ENCODE data around the gene SETBP1. TPM values are rescaled to one million over a fixed set of nuclear protein-coding genes. Genes with fewer than 3 reads are reported as not detected.

Gene SETBP1
- total and polyA plus RNA-seq, 2 of the 4 experiments (the other 2 are of a cell fraction) = 0.19 to 0.36 TPM

GRCh38 chr18:44938720-44939665, 258.3 kb downstream of the SETBP1 start:
- intact Hi-C loops (cut with micrococcal nuclease) = no loop called here
- no peak overlapping the region for H2AFZ ChIP-seq (replicated peaks; ENCODE audit: low read length, poor library complexity)
- H4K5ac ChIP-seq (ENCODE audit: low read depth, low read length) = no peak overlapping the region
- H2BK20ac ChIP-seq (ENCODE audit: low read depth, low read length) = no peak overlapping the region
- H3K9me3 ChIP-seq (ENCODE audit: control insufficient read depth, insufficient read depth, low read length) = no peaks in the 10 kb centered on the region
- no peak for ATAC-seq (ENCODE audit: low read depth)
- H3K56ac ChIP-seq (ENCODE audit: extremely low read depth, insufficient read depth, low read length) = no peak overlapping the region
- no peak overlapping the region for H3K4me2 ChIP-seq (ENCODE audit: low read depth, low read length)
- BruUV-seq (replicated peaks) = no TSS peak
- TF ChIP-seq POLR2A (IDR thresholded peaks at IDR 0.05; ENCODE audit: low read depth, low read length) (no peak), RAD21 (IDR thresholded peaks at IDR 0.05; ENCODE audit: low read length) (no peak), USF2 (IDR thresholded peaks at IDR 0.05; ENCODE audit: low read depth, low read length) (no peak), MXI1 (IDR thresholded peaks at IDR 0.05; ENCODE audit: borderline replicate concordance, low read depth, low read length) (no peak), CEBPB (IDR thresholded peaks at IDR 0.05; ENCODE audit: low read depth, low read length) (no peak), RCOR1 (IDR thresholded peaks at IDR 0.05; ENCODE audit: insufficient replicate concordance, low read length) (no peak), CTCF (conservative IDR thresholded peaks at IDR 0.05; ENCODE audit: low read depth, low read length) (no peak), FOS (IDR thresholded peaks at IDR 0.05; ENCODE audit: low read depth, low read length) (no peak), SMC3 (IDR thresholded peaks at IDR 0.05; ENCODE audit: low read depth, low read length) (no peak)
- in situ Hi-C loops (cut with MboI; ENCODE audit: low sequenced_read_pairs) = no loop called here
- dilution Hi-C loops (cut with HindIII; ENCODE audit: low sequenced_read_pairs, unreplicated experiment) = no loop called here
- no peak overlapping the region for H3K4ac ChIP-seq (ENCODE audit: low read depth, low read length)
- H3K27ac ChIP-seq (ENCODE audit: insufficient read depth, low read length) = no peak overlapping the region
- CTCF ChIA-PET = no interaction called here
- WGBS, 2 experiments (ENCODE audit: extremely low coverage in 2 of 2, insufficient read length in 1 of 2) = 60% methylated on average over 1 of the region's 5 CpGs; no CpG with 5 or more reads in 1 of the 2 experiments
- no peak overlapping the region for H4K8ac ChIP-seq (ENCODE audit: low read depth in 2 of 2, low read length in 2 of 2)
- H4K91ac ChIP-seq (ENCODE audit: insufficient read depth, low read depth, low read length) = no peak overlapping the region
- no peak overlapping the region for H2AK9ac ChIP-seq (replicated peaks; ENCODE audit: low read depth, low read length, poor library complexity)
- H2BK15ac ChIP-seq (ENCODE audit: low read depth, low read length) = no peak overlapping the region
- no peak overlapping the region for H3K14ac ChIP-seq (replicated peaks; ENCODE audit: low read depth, low read length)
- no peak overlapping the region for H3K23ac ChIP-seq (ENCODE audit: low read depth, low read length)
- no peak overlapping the region for H2AK5ac ChIP-seq (ENCODE audit: low read depth, low read length)
- H2BK120ac ChIP-seq (ENCODE audit: low read depth, low read length) = no peak overlapping the region
- no peak overlapping the region for H3K4me3 ChIP-seq (ENCODE audit: insufficient read depth, low read depth, low read length)
- H3K9me1 ChIP-seq (ENCODE audit: insufficient read depth, low read length) = no peaks in the 10 kb centered on the region
- no peak overlapping the region for H3K18ac ChIP-seq (ENCODE audit: low read depth, low read length)
- H3K79me1 ChIP-seq (ENCODE audit: low read depth in 1 of 2, low read length in 2 of 2) = no peaks in the 10 kb centered on the region
- H3K9ac ChIP-seq (ENCODE audit: low read depth, low read length) = no peak overlapping the region
- POLR2A ChIA-PET (ENCODE audit: unreplicated experiment) = no interaction called here
- H3K4me1 ChIP-seq (ENCODE audit: control insufficient read depth, insufficient read depth, low read length) = peaks cover 2% of the 10 kb centered on the region; the same call in 1 of the 2 replicates
- no peak for DNase-seq
- no peak overlapping the region for H2BK5ac ChIP-seq (ENCODE audit: low read depth, low read length, poor library complexity, severe bottlenecking)
- peaks cover 3% of the 10 kb centered on the region; the same call in 1 of the 2 replicates for H3K27me3 ChIP-seq (ENCODE audit: control insufficient read depth, insufficient read depth, low read length)
- H3K36me3 ChIP-seq (ENCODE audit: control insufficient read depth, insufficient read depth, low read length) = no peaks in the 10 kb centered on the region
- H4K20me1 ChIP-seq (ENCODE audit: insufficient read depth, low read length) = no peaks in the 10 kb centered on the region

All from IMR-90 (cell line).